Small intestine (tissue), 16 donors: ENCODE measurements around the gene KIF3C. TPM values are rescaled to one million over a fixed set of nuclear protein-coding genes. Genes with fewer than 3 reads are reported as not detected.
"Not testable (repeated sequence)": the region's sequence is repeated elsewhere in the genome, so short reads cannot be mapped to it uniquely, and the experiment has no call there.

Source experiments
- DNase-seq, 2 donors: peaks; one replicate each; pipeline versions ENCODE4 v3.0.0 to v3.0.0-alpha.2; 2013
- FAIRE-seq: peaks from 2 replicates; lab custom pipeline; 2012; peaks lifted over from hg19 to GRCh38; lab: Jason Lieb, UNC
- H3K27ac ChIP-seq, 3 donors: one replicate each; pipeline ENCODE4 v1.5.1; 2013; ENCODE audit warnings: low read length in 2 of 3, mild to moderate bottlenecking in 2 of 3, control low read depth in 1 of 3, inconsistent platforms in 1 of 3, low read depth in 1 of 3, moderate library complexity in 1 of 3
- H3K27me3 ChIP-seq, 3 donors: one replicate each; pipeline ENCODE4 v1.6.1; 2013; ENCODE audit warnings: low read length in 3 of 3, inconsistent platforms in 1 of 3; ENCODE audit not compliant: control insufficient read depth in 3 of 3, insufficient read depth in 3 of 3
- H3K36me3 ChIP-seq, 3 donors: one replicate each; pipeline ENCODE4 v1.6.1; 2013; ENCODE audit warnings: low read length in 3 of 3, inconsistent platforms in 1 of 3, low read depth in 1 of 3, mild to moderate bottlenecking in 1 of 3, moderate library complexity in 1 of 3; ENCODE audit not compliant: control insufficient read depth in 3 of 3, insufficient read depth in 2 of 3
- H3K4me1 ChIP-seq, 3 donors: one replicate each; pipeline ENCODE4 v1.6.1; 2013; ENCODE audit warnings: low read length in 2 of 3, inconsistent platforms in 1 of 3, low read depth in 1 of 3, mild to moderate bottlenecking in 1 of 3, moderate library complexity in 1 of 3; ENCODE audit not compliant: control insufficient read depth in 3 of 3, insufficient read depth in 2 of 3
- H3K4me3 ChIP-seq, 3 donors: one replicate each; pipeline ENCODE4 v1.5.1; 2013; ENCODE audit warnings: low read length in 3 of 3, control low read depth in 1 of 3, inconsistent platforms in 1 of 3, low read depth in 1 of 3, mild to moderate bottlenecking in 1 of 3, moderate library complexity in 1 of 3
- H3K9me3 ChIP-seq, 2 donors: one replicate each; pipeline ENCODE4 v1.6.1; 2013; ENCODE audit warnings: low read depth in 1 of 2, low read length in 1 of 2; ENCODE audit not compliant: control insufficient read depth in 2 of 2, insufficient read depth in 1 of 2
- WGBS, 3 donors: extraction: QIAGEN DNeasy Blood & Tissue Kit; methylation state at CpG; one replicate each; pipeline ENCODE4 v1.1.7; 2013; 5-methylcytosine and 5-hydroxymethylcytosine counted together
- long read RNA-seq, 10 donors: transcript quantifications; one replicate each; lab custom pipeline, GENCODE V29; 2026
- polyA plus RNA-seq, 4 donors: library from polyadenylated mRNA; stranded (reverse) in 3 of 4; unstranded in 1 of 4; fragments of 200-250 nt in 3 of 4; fragments of 120-200 nt in 1 of 4; gene quantifications; one replicate each; pipeline versions ENCODE4 v1.2.1 to v1.2.3, GENCODE V29; 2013
- donor health status: healthy with polysubstance abuse.
- donor health status: control.
- donor health status: control.
- donor health status: Bipolar disorder and iron deficiency.
- donor health status: healthy.

Gene KIF3C
- 1 to 10 TPM in 2 of 4 donors, under 1 TPM in 2; 0.22 to 6.3 (median 1.8) TPM for polyA plus RNA-seq
- long read RNA-seq, donor 1 = 0 reads
- long read RNA-seq, donor 2 = 0 reads
- long read RNA-seq, donor 3 = 0 reads
- long read RNA-seq, donor 4 = 0 reads
- long read RNA-seq, donor 5 = 0 reads
- long read RNA-seq, donor 6 = 0 reads
- long read RNA-seq, donor 7 = 0 reads
- long read RNA-seq, donor 8 = 0 reads
- long read RNA-seq, donor 9 = 0 reads
- long read RNA-seq, donor 10, full-length matches to known transcripts = 4 of 4 reads
- long read RNA-seq, donor 10, partial matches to known transcripts = 0 of 4 reads
- long read RNA-seq, donor 10, other reads (novel, unspliced or antisense) = 0 of 4 reads

DNA sequence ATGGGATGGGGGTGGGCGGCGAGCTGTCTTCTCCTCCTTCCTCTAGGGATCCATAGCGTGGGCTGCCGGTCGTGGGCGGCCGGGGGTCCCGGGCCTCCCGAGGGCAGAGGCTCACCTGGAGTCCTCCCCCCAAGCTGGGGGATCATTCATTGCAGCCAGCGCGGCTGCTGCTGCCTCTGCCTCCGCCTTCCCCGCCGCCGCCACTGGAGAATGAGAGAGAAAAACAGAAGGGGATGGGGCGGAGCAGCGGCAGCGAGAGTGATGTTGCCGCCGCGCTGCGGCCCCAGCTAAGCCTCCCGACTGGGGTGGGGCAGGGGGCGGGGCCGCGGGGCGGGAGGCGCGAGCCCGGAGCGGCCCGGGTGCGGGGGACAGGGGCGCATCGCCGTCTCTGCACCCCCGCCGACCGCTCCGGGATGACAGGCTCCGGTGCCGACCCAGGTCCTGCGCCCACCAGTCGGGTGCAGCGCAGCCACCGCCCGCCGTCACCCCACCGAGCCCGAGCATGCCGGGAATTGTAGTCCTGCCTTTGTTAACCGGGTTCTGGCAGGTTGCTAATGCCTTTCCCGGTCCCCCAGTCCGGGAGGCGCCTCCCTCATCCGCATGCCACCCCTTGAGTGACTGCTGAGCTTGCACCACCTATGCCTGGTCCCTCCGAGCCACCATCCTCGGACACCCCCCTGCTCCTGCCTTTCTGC, at the start of gene KIF3C:
TSS of gene KIF3C (minus strand) at position 225 of the 695 bp plus-strand sequence. CDS start 580 bp downstream, outside the sequence.
- peak within 1 kb of the TSS; percentile 50 to 82 (median 62) for H3K4me3 ChIP-seq
- 0 to 2% (median 0%) methylated on average over 19 to 58 of the region's 58 CpGs for WGBS, 3 donors
- FAIRE-seq (no peak), DNase-seq (peak; percentile 39 to 76)
- peak within 1 kb of the TSS in 1 of 3 donors; percentile 60 for H3K27ac ChIP-seq
- peaks cover 0 to 6% (median 0%) of the 10 kb centered on the region in 3 donors for H3K27me3 ChIP-seq
- peaks cover 0 to 12% (median 5%) of the 10 kb centered on the region in 3 donors for H3K4me1 ChIP-seq
- H3K9me3 ChIP-seq = no peaks in the 10 kb centered on the region
- H3K36me3 ChIP-seq = peaks cover 0 to 7% (median 0%) of the 10 kb centered on the region in 3 donors

DNA sequence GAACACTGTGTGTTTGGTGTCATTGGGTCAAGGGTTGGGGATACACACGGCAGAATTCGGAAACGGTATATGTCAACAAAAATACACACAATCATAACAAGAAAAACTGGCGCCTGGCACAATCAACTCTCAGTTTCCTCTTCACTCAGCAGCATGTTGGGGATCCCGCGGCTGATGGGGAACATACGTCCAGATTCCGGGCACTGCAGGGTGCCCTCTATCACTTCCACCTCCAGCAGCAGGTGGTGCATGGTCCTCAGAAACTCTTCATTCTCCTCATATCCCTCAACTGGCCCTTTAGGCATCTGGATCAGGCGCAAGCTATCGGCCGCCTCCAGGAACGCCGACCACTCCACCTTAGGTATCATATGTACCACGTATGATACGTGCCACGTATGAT, 45.8 kb upstream of the KIF3C start:
- 92 to 93% (median 93%) methylated on average over 16 of the region's 16 CpGs for WGBS, 3 donors
- DNase-seq, FAIRE-seq: not testable (repeated sequence)

DNA sequence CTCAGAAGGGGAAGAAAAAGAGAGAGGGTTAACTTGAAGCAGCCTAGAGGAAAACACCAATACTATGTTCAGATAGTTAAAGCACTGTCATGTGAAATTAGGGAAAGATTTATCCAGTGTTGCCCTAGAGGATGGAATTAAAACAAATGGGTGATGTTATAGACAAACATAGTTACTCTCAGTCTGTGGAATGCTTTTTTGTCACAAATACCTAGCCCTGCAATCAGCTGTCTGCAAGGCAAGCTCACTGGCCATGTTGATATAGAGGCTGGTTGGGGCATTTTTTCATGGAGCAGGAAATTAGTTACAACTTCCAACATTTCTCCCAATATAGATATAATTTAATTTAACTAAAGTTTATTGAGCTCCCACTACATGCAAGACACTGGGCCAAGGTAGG, 43.2 kb upstream of the KIF3C start:
- H3K4me3 ChIP-seq = no peak overlapping the region
- no peaks in the 10 kb centered on the region for H3K36me3 ChIP-seq
- H3K27me3 ChIP-seq = no peaks in the 10 kb centered on the region
- no peak for FAIRE-seq
- H3K27ac ChIP-seq = no peak overlapping the region
- DNase-seq = no peak
- no peaks in the 10 kb centered on the region for H3K9me3 ChIP-seq
- peaks cover 0 to 2% (median 0%) of the 10 kb centered on the region in 3 donors for H3K4me1 ChIP-seq

More for the DNA sequence above, 45.8 kb upstream of the KIF3C start:
- H3K27me3 ChIP-seq, H3K9me3 ChIP-seq, H3K36me3 ChIP-seq, H3K4me3 ChIP-seq, H3K27ac ChIP-seq, H3K4me1 ChIP-seq: not testable (repeated sequence)

DNA sequence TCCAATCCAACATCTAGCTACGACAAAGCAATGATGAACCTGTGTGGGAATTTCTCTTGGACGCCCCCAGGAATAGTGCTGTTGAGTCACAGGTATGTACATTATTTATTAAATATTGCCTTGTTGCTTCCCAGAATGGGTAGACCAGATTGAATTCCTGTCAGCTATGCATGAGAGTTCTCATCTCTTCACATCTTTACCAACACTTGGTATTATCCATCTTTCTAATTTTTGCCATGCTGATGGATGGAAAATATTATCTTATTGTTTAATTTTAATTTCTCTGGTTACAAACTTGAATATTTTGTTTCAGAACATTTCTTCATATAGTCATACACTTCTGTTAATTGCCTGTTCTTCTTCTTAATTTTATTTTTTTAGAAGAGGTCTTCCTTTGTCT, 42.0 kb upstream of the KIF3C start:
- Histone ChIP-seq H3K4me3 (no peak overlapping the region), H3K36me3 (no peaks in the 10 kb centered on the region), H3K4me1 (peaks cover 0 to 11% (median 0%) of the 10 kb centered on the region in 3 donors), H3K27ac (no peak overlapping the region), H3K27me3 (no peaks in the 10 kb centered on the region), H3K9me3 (no peaks in the 10 kb centered on the region)
- no peak for FAIRE-seq
- no peak for DNase-seq
- 92 to 93% (median 92%) methylated on average over 2 of the region's 2 CpGs for WGBS, 3 donors

DNA sequence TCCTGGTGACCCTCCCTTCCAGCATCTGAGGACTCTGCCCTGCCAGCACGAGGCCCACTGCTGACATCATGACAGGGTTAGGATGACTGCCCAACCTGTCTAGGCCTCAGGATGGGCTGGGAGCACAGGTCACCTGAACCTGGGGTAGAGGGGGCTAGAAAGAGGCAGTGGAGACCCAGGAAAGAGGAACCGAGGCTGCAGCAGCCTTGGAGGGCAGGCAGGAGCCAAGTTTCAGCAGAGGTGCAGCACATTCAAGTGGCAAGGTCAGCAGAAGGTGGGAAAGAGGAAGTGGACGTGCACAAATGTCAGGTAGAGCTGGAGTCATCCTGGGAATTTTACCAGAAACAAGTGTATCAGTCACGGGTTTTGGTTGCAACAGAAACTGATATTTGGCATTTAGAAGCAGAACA, 37.9 kb upstream of the KIF3C start:
- 42 to 57% (median 47%) methylated on average over 4 of the region's 4 CpGs for WGBS, 3 donors
- H3K36me3 ChIP-seq = no peaks in the 10 kb centered on the region
- H3K4me3 ChIP-seq = no peak overlapping the region
- H3K27me3 ChIP-seq = no peaks in the 10 kb centered on the region
- FAIRE-seq = no peak
- H3K9me3 ChIP-seq = no peaks in the 10 kb centered on the region
- H3K4me1 ChIP-seq = peaks cover 0 to 26% (median 3%) of the 10 kb centered on the region in 3 donors
- DNase-seq = peak in 1 of 2 donors; percentile 77
- H3K27ac ChIP-seq = peak overlapping the region in 1 of 3 donors; percentile 25

DNA sequence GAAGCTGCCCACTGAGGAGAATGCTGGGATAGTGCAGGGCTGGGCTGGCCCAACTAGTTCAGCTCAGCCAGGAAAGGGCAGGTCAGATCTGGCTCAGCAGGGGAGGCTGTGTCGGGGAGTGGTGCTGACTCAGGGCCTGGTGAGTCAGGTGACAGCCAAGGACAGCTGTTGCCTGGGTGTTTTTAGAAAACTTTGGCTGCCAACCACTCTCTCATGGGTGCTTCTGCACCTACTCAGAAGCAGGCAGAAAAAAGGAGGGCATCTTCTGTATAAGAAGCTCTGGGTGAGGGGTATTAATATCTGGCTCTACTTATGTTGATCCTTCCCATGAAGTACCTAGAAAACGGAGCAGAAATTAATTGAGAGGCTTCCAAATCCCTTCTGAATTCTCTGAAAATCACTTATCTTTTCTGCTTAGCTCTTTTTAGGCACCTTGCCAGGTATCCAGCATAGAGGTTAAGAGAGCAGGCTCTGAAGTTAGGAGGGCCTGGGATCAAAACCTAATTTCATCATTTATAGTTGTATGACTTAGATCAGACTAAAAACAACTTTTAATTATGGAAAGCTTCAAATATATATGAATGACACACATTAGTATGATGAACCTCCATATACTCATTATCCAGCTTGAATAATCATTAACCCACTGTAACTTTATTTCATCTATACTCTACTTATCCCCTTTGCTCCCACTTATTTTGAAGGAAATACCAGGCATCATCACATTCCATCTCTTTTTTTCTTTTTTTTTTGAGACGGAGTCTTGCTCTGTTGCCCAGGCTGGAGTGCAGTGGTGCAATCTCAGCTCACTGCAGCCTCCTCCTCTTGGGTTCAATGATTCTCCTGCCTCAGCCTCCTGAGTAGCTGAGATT, 36.1 kb upstream of the KIF3C start:
- FAIRE-seq (no peak), DNase-seq (peak; percentile 88 to 90)
- WGBS, 3 donors = 16 to 38% (median 33%) methylated on average over 3 of the region's 3 CpGs
- Histone ChIP-seq H3K9me3 (no peaks in the 10 kb centered on the region), H3K4me3 (no peak overlapping the region), H3K27me3 (no peaks in the 10 kb centered on the region), H3K27ac (peak overlapping the region in 2 of 3 donors; percentile 60 to 89), H3K36me3 (no peaks in the 10 kb centered on the region), H3K4me1 (peaks cover 0 to 26% (median 3%) of the 10 kb centered on the region in 3 donors)

DNA sequence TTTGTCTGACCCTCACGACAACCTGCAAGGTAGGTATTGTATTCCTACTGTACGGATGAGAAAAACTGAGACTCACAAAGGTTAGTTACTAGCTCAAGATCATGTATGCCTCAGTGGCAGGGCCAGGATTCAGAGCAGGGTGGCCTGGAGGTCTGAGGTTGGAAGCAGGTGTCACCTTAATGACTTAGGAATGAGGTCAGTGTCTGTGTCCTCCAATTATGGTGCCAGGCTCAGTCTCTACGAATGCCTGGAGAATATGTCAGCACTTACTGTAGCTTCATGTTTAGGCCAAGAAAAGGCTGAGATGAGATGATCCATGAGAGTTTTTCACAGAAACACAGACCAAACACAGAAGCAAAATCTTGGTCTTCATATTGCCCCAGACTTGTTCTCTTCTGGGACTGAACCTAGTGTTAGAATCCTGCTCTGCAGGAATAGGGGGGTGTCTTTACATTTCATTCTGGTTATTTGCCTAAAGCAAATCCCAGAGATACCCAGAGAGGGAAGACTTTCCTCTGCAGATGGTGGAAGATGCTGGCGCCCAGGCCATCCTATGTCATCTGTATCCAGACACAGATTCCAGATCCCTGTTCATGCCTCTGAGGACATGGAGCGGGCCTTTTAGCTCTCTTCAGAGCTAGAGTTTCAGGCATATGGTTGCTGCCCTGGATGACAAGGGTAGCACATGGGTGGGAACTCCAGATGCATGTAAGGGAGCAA, 35.3 kb upstream of the KIF3C start:
- FAIRE-seq (no peak), DNase-seq (no peak)
- Histone ChIP-seq H3K27me3 (no peaks in the 10 kb centered on the region), H3K4me3 (no peak overlapping the region), H3K27ac (peak overlapping the region in 1 of 3 donors; percentile 89), H3K36me3 (no peaks in the 10 kb centered on the region), H3K4me1 (peaks cover 0 to 30% (median 3%) of the 10 kb centered on the region in 3 donors), H3K9me3 (no peaks in the 10 kb centered on the region)
- WGBS, 3 donors = 90 to 95% (median 92%) methylated on average over 5 of the region's 5 CpGs
